ENCODE measurements around the gene PNRC1. TPM values are rescaled to one million over a fixed set of nuclear protein-coding genes. Genes with fewer than 3 reads are reported as not detected.
"Not testable (repeated sequence)": the region's sequence is repeated elsewhere in the genome, so short reads cannot be mapped to it uniquely, and the experiment has no call there.

Gene PNRC1
- total and polyA plus RNA-seq, 2 experiments from 2014 or later, result 35.0 to 38.6 TPM

GRCh38 chr6:89122625-89123024 is 42.1 kb downstream of the PNRC1 start:
- Histone ChIP-seq H3K36me3 (ENCODE audit: insufficient read depth) (no peaks in the 10 kb centered on the region), H3K4me3 (no peak overlapping the region), H4K20me1 (replicated peaks; ENCODE audit: insufficient read depth) (no peaks in the 10 kb centered on the region; the same call in 1 of the 2 replicates), H2AFZ (no peak overlapping the region), H3K27me3 (ENCODE audit: insufficient read depth) (peaks cover 37% of the 10 kb centered on the region), H3K9me2 (ENCODE audit: insufficient read depth) (no peaks in the 10 kb centered on the region), H3K27ac (ENCODE audit: low read depth) (no peak overlapping the region), H3K4me2 (no peak overlapping the region), H3K4me1 (ENCODE audit: insufficient read depth) (no peaks in the 10 kb centered on the region), H3F3A (replicated peaks; ENCODE audit: low read depth) (0 out of 2 replicates have a peak, but pooled peaks cover 6% of the 10 kb centered on the region), H3K79me2 (replicated peaks; ENCODE audit: insufficient read depth) (no peaks in the 10 kb centered on the region)
- Mint-ChIP-seq H3K4me1 (no peaks in the 10 kb centered on the region), H3K9me3 (no peaks in the 10 kb centered on the region), H3K27ac (no peak overlapping the region), H3K27me3 (ENCODE audit: insufficient read depth, low read depth, poor library complexity) (peaks cover 16% of the 10 kb centered on the region), H3K4me3 (no peak overlapping the region), H3K36me3 (ENCODE audit: low read depth) (no peaks in the 10 kb centered on the region)
- no peak for TF ChIP-seq STAT1 (IDR thresholded peaks at IDR 0.05; ENCODE audit: unreplicated experiment)
- TF ChIP-seq CTCF (conservative IDR thresholded peaks at IDR 0.05; ENCODE audit: low read depth in 2 of 2), result peak; percentile 55 to 78
- peak; percentile 14; the same call in 1 of the 3 replicates for ATAC-seq
- DNase-seq (ENCODE audit: low spot score), result peak; percentile 56

DNA sequence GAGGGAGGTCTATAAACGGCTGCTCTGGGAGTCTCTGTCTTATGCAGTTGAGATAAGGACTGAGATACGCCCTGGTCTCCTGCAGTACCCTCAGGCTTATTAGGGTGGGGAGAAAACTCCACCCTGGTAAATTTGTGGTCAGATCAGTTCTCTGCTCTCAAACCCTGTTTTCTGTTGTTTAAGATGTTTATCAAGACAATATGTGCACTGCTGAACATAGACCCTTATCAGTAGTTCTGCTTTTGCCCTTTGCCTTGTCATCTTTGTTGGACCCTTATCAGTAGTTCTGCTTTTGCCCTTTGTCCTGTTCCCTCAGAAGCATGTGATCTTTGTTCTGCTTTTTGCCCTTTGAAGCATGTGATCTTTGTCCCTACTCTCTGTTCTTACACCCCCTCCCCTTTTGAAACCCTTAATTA is 47.7 kb downstream of the PNRC1 start:
- H3K4me3 Mint-ChIP-seq, H3K9me3 Mint-ChIP-seq: not testable (repeated sequence)

GRCh38 chr6:89131599-89131998 is 51.0 kb downstream of the PNRC1 start:
- H3K4me1 Mint-ChIP-seq, result peaks cover 7% of the 10 kb centered on the region; the same call in 2 of the 3 replicates
- ATAC-seq (no peak), DNase-seq (ENCODE audit: low spot score) (no peak)
- H3K4me1 ChIP-seq (ENCODE audit: insufficient read depth), result peaks cover 7% of the 10 kb centered on the region
- no peaks in the 10 kb centered on the region for H3K79me2 ChIP-seq (replicated peaks; ENCODE audit: insufficient read depth)
- no peak overlapping the region for H3K4me2 ChIP-seq
- peaks cover 10% of the 10 kb centered on the region for H3K9me3 Mint-ChIP-seq
- H3K4me3 ChIP-seq, result no peak overlapping the region
- H3K27ac ChIP-seq (ENCODE audit: low read depth), result no peak overlapping the region
- no peaks in the 10 kb centered on the region for H3K36me3 ChIP-seq (ENCODE audit: insufficient read depth)
- H4K20me1 ChIP-seq (replicated peaks; ENCODE audit: insufficient read depth), result peaks cover 8% of the 10 kb centered on the region
- no peak overlapping the region for H3K4me3 Mint-ChIP-seq
- no peak overlapping the region for H2AFZ ChIP-seq
- peaks cover 34% of the 10 kb centered on the region for H3K27me3 Mint-ChIP-seq (ENCODE audit: insufficient read depth, low read depth, poor library complexity)
- no peaks in the 10 kb centered on the region for H3F3A ChIP-seq (replicated peaks; ENCODE audit: low read depth)
- no peaks in the 10 kb centered on the region for H3K9me2 ChIP-seq (ENCODE audit: insufficient read depth)
- no peak overlapping the region for H3K27ac Mint-ChIP-seq
- peaks cover 8% of the 10 kb centered on the region; the same call in 1 of the 3 replicates for H3K36me3 Mint-ChIP-seq (ENCODE audit: low read depth)
- peaks cover 71% of the 10 kb centered on the region for H3K27me3 ChIP-seq (ENCODE audit: insufficient read depth)
- TF ChIP-seq CREB1 (CRISPR knock-in tag; IDR thresholded peaks at IDR 0.05; ENCODE audit: low read depth) (no peak), CTCF (conservative IDR thresholded peaks at IDR 0.05; ENCODE audit: low read depth in 2 of 2) (no peak), POLR2AphosphoS5 (IDR thresholded peaks at IDR 0.05; ENCODE audit: low read depth) (no peak), NANOG (IDR thresholded peaks at IDR 0.05; ENCODE audit: borderline replicate concordance) (no peak), ZNF331 (CRISPR knock-in tag; IDR thresholded peaks at IDR 0.05; ENCODE audit: low read depth) (no peak), STAT1 (IDR thresholded peaks at IDR 0.05; ENCODE audit: unreplicated experiment) (no peak), ZNF114 (CRISPR knock-in tag; IDR thresholded peaks at IDR 0.05) (no peak), EZH2 (IDR thresholded peaks at IDR 0.05; ENCODE audit: low read depth, unreplicated experiment) (no peak)
- TF ChIP-seq, protein P1, sequence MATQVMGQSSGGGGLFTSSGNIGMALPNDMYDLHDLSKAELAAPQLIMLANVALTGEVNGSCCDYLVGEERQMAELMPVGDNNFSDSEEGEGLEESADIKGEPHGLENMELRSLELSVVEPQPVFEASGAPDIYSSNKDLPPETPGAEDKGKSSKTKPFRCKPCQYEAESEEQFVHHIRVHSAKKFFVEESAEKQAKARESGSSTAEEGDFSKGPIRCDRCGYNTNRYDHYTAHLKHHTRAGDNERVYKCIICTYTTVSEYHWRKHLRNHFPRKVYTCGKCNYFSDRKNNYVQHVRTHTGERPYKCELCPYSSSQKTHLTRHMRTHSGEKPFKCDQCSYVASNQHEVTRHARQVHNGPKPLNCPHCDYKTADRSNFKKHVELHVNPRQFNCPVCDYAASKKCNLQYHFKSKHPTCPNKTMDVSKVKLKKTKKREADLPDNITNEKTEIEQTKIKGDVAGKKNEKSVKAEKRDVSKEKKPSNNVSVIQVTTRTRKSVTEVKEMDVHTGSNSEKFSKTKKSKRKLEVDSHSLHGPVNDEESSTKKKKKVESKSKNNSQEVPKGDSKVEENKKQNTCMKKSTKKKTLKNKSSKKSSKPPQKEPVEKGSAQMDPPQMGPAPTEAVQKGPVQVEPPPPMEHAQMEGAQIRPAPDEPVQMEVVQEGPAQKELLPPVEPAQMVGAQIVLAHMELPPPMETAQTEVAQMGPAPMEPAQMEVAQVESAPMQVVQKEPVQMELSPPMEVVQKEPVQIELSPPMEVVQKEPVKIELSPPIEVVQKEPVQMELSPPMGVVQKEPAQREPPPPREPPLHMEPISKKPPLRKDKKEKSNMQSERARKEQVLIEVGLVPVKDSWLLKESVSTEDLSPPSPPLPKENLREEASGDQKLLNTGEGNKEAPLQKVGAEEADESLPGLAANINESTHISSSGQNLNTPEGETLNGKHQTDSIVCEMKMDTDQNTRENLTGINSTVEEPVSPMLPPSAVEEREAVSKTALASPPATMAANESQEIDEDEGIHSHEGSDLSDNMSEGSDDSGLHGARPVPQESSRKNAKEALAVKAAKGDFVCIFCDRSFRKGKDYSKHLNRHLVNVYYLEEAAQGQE (IDR thresholded peaks at IDR 0.05; ENCODE audit: unreplicated experiment), result no peak

More for the DNA sequence above, 47.7 kb downstream of the PNRC1 start:
- not testable (repeated sequence) for ATAC-seq; H3K36me3 ChIP-seq (ENCODE audit: insufficient read depth); DNase-seq (ENCODE audit: low spot score); H3K27ac ChIP-seq (ENCODE audit: low read depth); H3K4me1 Mint-ChIP-seq; H3K4me2 ChIP-seq; H3K9me2 ChIP-seq (ENCODE audit: insufficient read depth); H3F3A ChIP-seq (replicated peaks; ENCODE audit: low read depth); H4K20me1 ChIP-seq (replicated peaks; ENCODE audit: insufficient read depth); H2AFZ ChIP-seq; H3K27ac Mint-ChIP-seq; H3K79me2 ChIP-seq (replicated peaks; ENCODE audit: insufficient read depth); H3K4me3 ChIP-seq; H3K4me1 ChIP-seq (ENCODE audit: insufficient read depth); H3K36me3 Mint-ChIP-seq (ENCODE audit: low read depth)
- peaks cover 37% of the 10 kb centered on the region for H3K27me3 ChIP-seq (ENCODE audit: insufficient read depth)
- H3K27me3 Mint-ChIP-seq (ENCODE audit: insufficient read depth, low read depth, poor library complexity), result peaks cover 12% of the 10 kb centered on the region

All from GM23338 (cell line).